ENCODE results near the gene TMBIM1. TPM values are rescaled to one million over a fixed set of nuclear protein-coding genes. Genes with fewer than 3 reads are reported as not detected.

The TMBIM1 gene
- total RNA-seq, 1 experiment from 2014 or later: 91.0 TPM

GRCh38 chr2:218255446-218255845 lies 36.9 kb downstream of the TMBIM1 start:
- no peak for ATAC-seq

GRCh38 chr2:218253232-218253625 lies 39.1 kb downstream of the TMBIM1 start:
- no peaks in the 10 kb centered on the region for H3K9me2 ChIP-seq (ENCODE audit: insufficient read depth)
- H3K4me3 ChIP-seq (replicated peaks in 1 of 2; ENCODE audit: low read depth in 1 of 2, low read length in 2 of 2): no peak overlapping the region
- H3K79me2 ChIP-seq (ENCODE audit: insufficient read depth, low read length): no peaks in the 10 kb centered on the region
- H3K4me2 ChIP-seq (ENCODE audit: low read length): no peak overlapping the region
- no TSS peak for BruUV-seq (replicated peaks)
- ATAC-seq (no peak), DNase-seq (ENCODE audit: low read depth, low spot score) (no peak)
- H3K27ac ChIP-seq (ENCODE audit: low read depth, low read length): no peak overlapping the region
- intact Hi-C loops (cut with micrococcal nuclease): no loop called here
- ChIA-PET RAD21 (ENCODE audit: low non-redundant PET in 1 of 2, low total read pairs in 2 of 2, uncharacterized antibody in 2 of 2, unreplicated experiment in 2 of 2) (no interaction called here), CTCF (interaction anchor here (0.9 kb wide), 1 partner anchor 9 kb away, joined by 3 read pairs; no protein-coding TSS in a partner anchor), POLR2A (no interaction called here)
- H3K4me1 ChIP-seq (ENCODE audit: control insufficient read depth in 1 of 2, insufficient read depth in 2 of 2, low read length in 2 of 2): no peaks in the 10 kb centered on the region; a peak in 1 of 4 replicates
- H3K9me3 ChIP-seq (ENCODE audit: control insufficient read depth in 1 of 2, insufficient read depth in 1 of 2, low read depth in 1 of 2, low read length in 2 of 2): no peaks in the 10 kb centered on the region
- no peak overlapping the region for H2AFZ ChIP-seq (ENCODE audit: low read depth, low read length, poor library complexity, severe bottlenecking)
- H3K36me3 ChIP-seq (ENCODE audit: control insufficient read depth in 1 of 2, insufficient read depth in 2 of 2, low read length in 2 of 2): peaks cover 40 to 57% of the 10 kb centered on the region in 2 experiments; a peak in 3 of 4 replicates
- no peak overlapping the region for H3K9ac ChIP-seq (ENCODE audit: low read length)
- H3K27me3 ChIP-seq (ENCODE audit: insufficient read depth, low read length): no peaks in the 10 kb centered on the region
- H4K20me1 ChIP-seq (ENCODE audit: insufficient read depth): no peaks in the 10 kb centered on the region
- TF ChIP-seq SIN3A (IDR thresholded peaks at IDR 0.05; ENCODE audit: low read depth): no peak
- no peak for TF ChIP-seq MAX (IDR thresholded peaks at IDR 0.05)
- no peak for TF ChIP-seq CEBPB (IDR thresholded peaks at IDR 0.05; ENCODE audit: low read depth)
- no peak for TF ChIP-seq ATF3 (IDR thresholded peaks at IDR 0.05)
- TF ChIP-seq ELF1 (IDR thresholded peaks at IDR 0.05; ENCODE audit: borderline replicate concordance, low read depth): no peak
- no peak for TF ChIP-seq ZBTB33 (IDR thresholded peaks at IDR 0.05; ENCODE audit: extremely low read depth, insufficient replicate concordance, low read length)
- TF ChIP-seq CBX3 (IDR thresholded peaks at IDR 0.05; ENCODE audit: low read depth): no peak
- no peak for TF ChIP-seq POLR2A (IDR thresholded peaks at IDR 0.05; ENCODE audit: borderline replicate concordance, extremely low read depth, insufficient read depth, insufficient read length)
- no peak for TF ChIP-seq TCF7L2 (IDR thresholded peaks at IDR 0.05; ENCODE audit: borderline replicate concordance, extremely low read depth, insufficient read depth, insufficient read length)
- TF ChIP-seq EZH2phosphoT487 (IDR thresholded peaks at IDR 0.05; ENCODE audit: borderline replicate concordance): no peak
- TF ChIP-seq YY1 (IDR thresholded peaks at IDR 0.05; ENCODE audit: extremely low read depth, insufficient replicate concordance, low read depth, low read length): no peak

More at GRCh38 chr2:218255446-218255845, 36.9 kb downstream of the TMBIM1 start:
- ChIA-PET POLR2A (no interaction called here), CTCF (interaction anchor here (2.2 kb wide), 1 partner anchor 18 kb away, joined by 5 read pairs; no protein-coding TSS in a partner anchor), RAD21 (ENCODE audit: low non-redundant PET in 1 of 2, low total read pairs in 2 of 2, uncharacterized antibody in 2 of 2, unreplicated experiment in 2 of 2) (no interaction called here)
- TF ChIP-seq CTCF (IDR thresholded peaks at IDR 0.05 in 2 of 3, conservative IDR thresholded peaks at IDR 0.05 in 1 of 3; ENCODE audit: borderline replicate concordance in 1 of 3, insufficient read depth in 1 of 3, low read depth in 2 of 3, low read length in 2 of 3): no peak
- Histone ChIP-seq H3K27ac (ENCODE audit: low read depth, low read length) (no peak overlapping the region), H3K79me2 (ENCODE audit: insufficient read depth, low read length) (no peaks in the 10 kb centered on the region), H3K9me2 (ENCODE audit: insufficient read depth) (no peaks in the 10 kb centered on the region), H3K27me3 (ENCODE audit: insufficient read depth, low read length) (no peaks in the 10 kb centered on the region), H3K4me2 (ENCODE audit: low read length) (no peak overlapping the region), H2AFZ (ENCODE audit: low read depth, low read length, poor library complexity, severe bottlenecking) (no peak overlapping the region), H3K9ac (ENCODE audit: low read length) (no peak overlapping the region), H3K4me1 (ENCODE audit: control insufficient read depth in 1 of 2, insufficient read depth in 2 of 2, low read length in 2 of 2) (no peaks in the 10 kb centered on the region; a peak in 1 of 4 replicates), H3K9me3 (ENCODE audit: control insufficient read depth in 1 of 2, insufficient read depth in 1 of 2, low read depth in 1 of 2, low read length in 2 of 2) (no peaks in the 10 kb centered on the region), H4K20me1 (ENCODE audit: insufficient read depth) (no peaks in the 10 kb centered on the region), H3K36me3 (ENCODE audit: control insufficient read depth in 1 of 2, insufficient read depth in 2 of 2, low read length in 2 of 2) (peaks cover 31 to 40% of the 10 kb centered on the region in 2 experiments; a peak in 3 of 4 replicates), H3K4me3 (replicated peaks in 1 of 2; ENCODE audit: low read depth in 1 of 2, low read length in 2 of 2) (no peak overlapping the region)
- DNase-seq (ENCODE audit: low read depth, low spot score): no peak
- no TSS peak for BruUV-seq (replicated peaks)
- intact Hi-C loops (cut with micrococcal nuclease): loop anchor here (5.0 kb wide), 1 partner anchor 68 kb away; no protein-coding TSS in a partner anchor
